IPS-18c (cell line): Measurements from ENCODE around the gene AK3.
"Not testable (repeated sequence)": the region's sequence is repeated elsewhere in the genome, so short reads cannot be mapped to it uniquely, and the experiment has no call there.

Experiments
- H3K4me3 ChIP-seq: 2 replicates; pipeline ENCODE4 v1.7.0; 2013; ENCODE audit warnings: low read depth, mild to moderate bottlenecking, low read length, moderate library complexity; ENCODE audit not compliant: insufficient read depth
- H3K9me3 ChIP-seq: one replicate; pipeline ENCODE4 v1.6.1; 2013; ENCODE audit warnings: mild to moderate bottlenecking, low read length, moderate library complexity; ENCODE audit not compliant: control insufficient read depth, insufficient read depth

The AK3 gene

GRCh38 chr9:4662108-4662988 lies 78.7 kb downstream of the AK3 start, which contains the start of gene PLPP6:
PLPP6 (plus strand) TSS chr9:4662294; CDS start chr9:4662376, 82 bp downstream.
- Histone ChIP-seq H3K4me3 (peak within 1 kb of the TSS; percentile 89), H3K9me3 (no peaks in the 10 kb centered on the region)

- Histone ChIP-seq H3K9me3 (no peaks in the 10 kb centered on the region), H3K4me3 (peak overlapping the region; percentile 89; the same call in 1 of the 2 replicates)
Observed at GRCh38 chr9:4661611-4662010, 79.4 kb downstream of the AK3 start.

- Histone ChIP-seq H3K4me3 (no peak overlapping the region), H3K9me3 (no peaks in the 10 kb centered on the region)
Observed at GRCh38 chr9:4661165-4661564, 79.8 kb downstream of the AK3 start.

GRCh38 chr9:4660665-4661064 lies 80.3 kb downstream of the AK3 start:
- not testable (repeated sequence) for H3K4me3 ChIP-seq, H3K9me3 ChIP-seq
